ENCODE measurements around the gene TPPP. TPM values are rescaled to one million over a fixed set of nuclear protein-coding genes. Genes with fewer than 3 reads are reported as not detected.
"Not testable (repeated sequence)": the region's sequence is repeated elsewhere in the genome, so short reads cannot be mapped to it uniquely, and the experiment has no call there.

Gene TPPP
- total RNA-seq, 1 donor from 2014 or later: 0.09 TPM

DNA sequence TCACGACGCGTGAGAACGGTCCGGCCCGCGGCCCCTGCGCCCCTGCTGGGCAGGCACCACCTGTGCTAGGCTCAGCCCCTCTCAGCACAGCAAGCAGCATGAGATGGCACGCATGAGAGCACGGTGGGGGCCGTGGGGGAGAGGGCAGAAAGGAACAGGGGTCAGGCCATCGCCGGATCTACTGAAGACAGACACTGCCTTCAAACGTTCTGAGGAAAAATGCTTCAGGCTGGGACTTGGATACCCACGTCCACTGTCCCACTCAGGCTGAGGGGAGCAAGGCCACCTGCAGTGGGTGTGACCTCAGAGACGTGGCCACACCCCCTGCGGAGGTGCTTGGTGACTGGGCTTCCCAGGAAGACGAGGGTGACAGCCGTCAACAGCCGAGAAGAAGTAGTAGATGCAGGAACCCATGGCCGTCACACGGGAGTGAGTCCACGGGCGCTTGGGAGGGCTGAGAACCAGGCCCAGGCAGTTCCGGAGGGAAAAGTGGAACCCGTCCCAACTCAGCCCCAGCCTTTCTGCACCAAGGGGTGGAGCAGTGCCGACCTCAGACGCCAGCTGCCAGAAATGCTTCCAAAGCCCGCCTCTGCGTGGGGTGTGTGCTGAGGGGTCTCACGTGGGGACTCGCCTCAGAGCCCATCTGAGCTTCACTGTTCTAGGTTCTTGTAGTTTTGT, 12.9 kb downstream of the TPPP start:
- not testable (repeated sequence) for H3K27ac Mint-ChIP-seq; H3K4me1 Mint-ChIP-seq (ENCODE audit: low read depth); H3K4me3 Mint-ChIP-seq (ENCODE audit: low read depth); DNase-seq (ENCODE audit: low spot score); H3K27me3 Mint-ChIP-seq (ENCODE audit: low read depth); H3K9me3 Mint-ChIP-seq; H3K36me3 Mint-ChIP-seq (ENCODE audit: low read depth)
- intact Hi-C loops (cut with micrococcal nuclease): loop anchor here (5.0 kb wide), 1 partner anchor 97 kb away; no protein-coding TSS in a partner anchor

GRCh38 chr5:679166-679895, 13.8 kb downstream of the TPPP start:
- H3K4me1 Mint-ChIP-seq (ENCODE audit: low read depth); H3K36me3 Mint-ChIP-seq (ENCODE audit: low read depth); H3K27me3 Mint-ChIP-seq (ENCODE audit: low read depth); H3K4me3 Mint-ChIP-seq (ENCODE audit: low read depth); intact Hi-C loops (cut with micrococcal nuclease); DNase-seq (ENCODE audit: low spot score); H3K9me3 Mint-ChIP-seq; H3K27ac Mint-ChIP-seq: not testable (repeated sequence)

GRCh38 chr5:678521-678920, 14.6 kb downstream of the TPPP start:
- H3K9me3 Mint-ChIP-seq; H3K36me3 Mint-ChIP-seq (ENCODE audit: low read depth); H3K4me1 Mint-ChIP-seq (ENCODE audit: low read depth); H3K4me3 Mint-ChIP-seq (ENCODE audit: low read depth); DNase-seq (ENCODE audit: low spot score); H3K27me3 Mint-ChIP-seq (ENCODE audit: low read depth); intact Hi-C loops (cut with micrococcal nuclease); H3K27ac Mint-ChIP-seq: not testable (repeated sequence)

GRCh38 chr5:677131-678101, 15.7 kb downstream of the TPPP start:
- no peaks in the 10 kb centered on the region for H3K36me3 Mint-ChIP-seq (ENCODE audit: low read depth)
- H3K9me3 Mint-ChIP-seq: no peaks in the 10 kb centered on the region
- H3K4me3 Mint-ChIP-seq (ENCODE audit: low read depth): no peak overlapping the region
- no peak overlapping the region for H3K27ac Mint-ChIP-seq
- DNase-seq (ENCODE audit: low spot score): no peak
- H3K4me1 Mint-ChIP-seq (ENCODE audit: low read depth): peaks cover 4% of the 10 kb centered on the region
- no peaks in the 10 kb centered on the region for H3K27me3 Mint-ChIP-seq (ENCODE audit: low read depth)
- intact Hi-C loops (cut with micrococcal nuclease): no loop called here

DNA sequence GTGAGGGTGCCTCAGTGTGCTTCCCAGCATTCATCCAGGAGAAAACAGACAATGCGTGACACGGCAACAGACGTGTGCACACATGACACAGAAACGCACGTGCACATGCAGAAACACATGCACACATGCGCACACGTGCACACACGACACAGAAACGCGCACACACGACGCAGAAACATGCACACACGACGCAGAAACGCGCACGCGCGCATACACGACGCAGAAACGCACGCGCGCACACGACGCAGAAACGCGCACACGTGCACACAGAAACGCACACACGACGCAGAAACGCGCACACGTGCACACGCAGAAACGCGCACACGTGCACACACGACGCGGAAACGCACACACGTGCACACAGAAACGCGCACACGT, 16.5 kb downstream of the TPPP start:
- Mint-ChIP-seq H3K4me3 (ENCODE audit: low read depth) (no peak overlapping the region), H3K27ac (no peak overlapping the region), H3K36me3 (ENCODE audit: low read depth) (no peaks in the 10 kb centered on the region), H3K27me3 (ENCODE audit: low read depth) (no peaks in the 10 kb centered on the region), H3K4me1 (ENCODE audit: low read depth) (peaks cover 4% of the 10 kb centered on the region), H3K9me3 (no peaks in the 10 kb centered on the region)
- DNase-seq (ENCODE audit: low spot score): no peak
- intact Hi-C loops (cut with micrococcal nuclease): no loop called here

DNA sequence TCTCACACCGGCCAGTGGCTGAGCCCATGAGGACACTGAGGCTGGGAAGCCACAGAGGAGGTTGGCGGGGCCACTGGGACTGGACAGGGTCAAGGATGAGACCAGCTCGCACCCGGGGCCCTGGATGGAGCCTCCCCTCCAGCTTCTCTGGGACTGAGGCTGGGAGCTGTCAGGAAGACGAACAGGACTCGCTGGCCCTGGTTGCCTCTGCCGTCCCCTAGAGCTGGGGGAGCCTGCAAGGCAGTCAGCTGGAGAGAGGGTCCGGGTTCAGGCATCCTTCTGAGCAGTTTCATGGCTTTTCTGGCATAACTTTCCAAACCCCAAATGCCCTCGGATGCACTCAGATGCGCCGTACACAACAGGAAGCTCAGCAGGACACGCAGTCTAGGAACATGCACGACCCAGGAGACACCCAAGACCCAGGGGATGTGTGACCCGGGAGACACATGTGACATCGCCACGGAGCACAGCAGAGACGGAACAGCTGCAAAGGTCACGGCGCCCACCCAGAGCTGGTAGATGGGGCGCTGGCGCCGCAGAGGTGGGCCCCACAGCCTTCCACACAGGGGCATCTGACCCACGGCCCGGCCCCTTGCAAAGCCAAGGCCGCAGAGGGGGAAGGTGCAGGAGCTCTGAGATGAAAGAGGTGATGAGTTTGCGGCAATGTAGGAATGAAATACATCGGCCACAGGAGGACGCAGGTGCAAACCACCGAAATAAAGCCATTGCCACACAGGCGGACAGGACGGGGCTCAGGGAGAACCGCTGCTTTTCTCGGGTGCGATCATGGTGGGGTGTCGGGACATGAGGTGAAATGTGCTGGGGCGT, 17.1 kb downstream of the TPPP start:
- peaks cover 4% of the 10 kb centered on the region for H3K4me1 Mint-ChIP-seq (ENCODE audit: low read depth)
- DNase-seq (ENCODE audit: low spot score): no peak
- H3K4me3 Mint-ChIP-seq (ENCODE audit: low read depth): no peak overlapping the region
- H3K27ac Mint-ChIP-seq: no peak overlapping the region
- intact Hi-C loops (cut with micrococcal nuclease): no loop called here
- H3K36me3 Mint-ChIP-seq (ENCODE audit: low read depth): no peaks in the 10 kb centered on the region
- no peaks in the 10 kb centered on the region for H3K9me3 Mint-ChIP-seq
- H3K27me3 Mint-ChIP-seq (ENCODE audit: low read depth): no peaks in the 10 kb centered on the region

DNA sequence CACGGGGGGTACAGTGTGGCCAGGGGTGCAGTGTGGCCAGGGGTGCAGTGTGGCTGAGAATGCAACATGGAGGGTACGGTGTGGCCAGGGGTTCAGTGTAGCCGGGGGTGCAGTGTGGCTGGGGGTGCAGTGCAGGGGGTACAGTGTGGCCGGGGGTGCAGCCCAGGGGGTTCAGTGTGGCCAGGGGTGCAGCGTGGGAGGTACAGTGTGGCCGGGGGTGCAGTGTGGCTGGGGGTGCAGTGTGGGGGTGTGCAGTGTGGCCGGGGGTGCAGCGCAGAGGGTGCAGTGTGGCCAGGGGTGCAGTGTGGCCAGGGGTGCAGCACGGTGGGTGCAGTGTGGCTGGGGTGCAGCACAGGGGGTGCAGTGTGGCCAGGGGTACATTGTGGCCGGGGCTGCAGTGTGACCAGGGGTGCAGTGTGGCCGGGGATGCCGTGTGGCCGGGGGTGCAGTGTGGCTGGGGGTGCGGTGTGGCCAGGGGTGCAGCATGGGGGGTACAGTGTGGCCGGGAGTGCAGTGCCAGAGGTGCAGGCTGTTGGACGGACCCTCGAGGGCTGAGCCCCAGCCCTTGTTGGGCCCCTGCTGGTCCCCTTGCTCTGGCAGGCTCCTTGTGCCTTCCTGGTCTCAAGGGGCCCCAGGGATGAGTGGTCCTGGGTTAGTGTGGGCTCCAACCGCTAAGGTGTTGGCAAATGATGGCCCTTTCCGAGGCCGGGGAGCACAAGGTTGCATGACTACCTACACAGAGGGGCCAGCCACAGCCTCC, 17.9 kb downstream of the TPPP start:
- Mint-ChIP-seq H3K4me3 (ENCODE audit: low read depth) (no peak overlapping the region), H3K36me3 (ENCODE audit: low read depth) (no peaks in the 10 kb centered on the region), H3K27me3 (ENCODE audit: low read depth) (no peaks in the 10 kb centered on the region), H3K9me3 (no peaks in the 10 kb centered on the region), H3K4me1 (ENCODE audit: low read depth) (peaks cover 4% of the 10 kb centered on the region), H3K27ac (no peak overlapping the region)
- intact Hi-C loops (cut with micrococcal nuclease): no loop called here
- no peak for DNase-seq (ENCODE audit: low spot score)

DNA sequence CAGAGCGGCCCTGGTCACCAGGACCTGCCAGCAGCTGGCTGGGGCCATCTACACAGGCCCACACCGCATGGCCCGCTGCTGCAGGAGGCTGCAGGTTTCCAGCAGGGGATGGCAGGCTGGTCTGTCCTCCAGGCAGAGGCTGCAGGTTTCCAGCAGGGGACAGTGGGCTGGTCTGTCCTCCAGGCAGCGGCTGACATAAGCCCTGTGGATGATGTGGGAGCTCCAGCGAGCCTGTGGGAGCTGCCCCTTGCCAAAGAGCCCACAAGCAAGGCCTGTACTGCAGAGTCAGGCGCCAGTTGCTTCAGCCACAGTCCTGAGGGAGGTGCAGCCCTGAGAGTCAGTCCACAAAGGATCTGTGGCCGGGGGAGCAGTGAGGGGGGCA, 18.5 kb downstream of the TPPP start:
- H3K4me1 Mint-ChIP-seq (ENCODE audit: low read depth): peaks cover 4% of the 10 kb centered on the region
- H3K27me3 Mint-ChIP-seq (ENCODE audit: low read depth): no peaks in the 10 kb centered on the region
- H3K9me3 Mint-ChIP-seq: no peaks in the 10 kb centered on the region
- no peaks in the 10 kb centered on the region for H3K36me3 Mint-ChIP-seq (ENCODE audit: low read depth)
- H3K27ac Mint-ChIP-seq: no peak overlapping the region
- intact Hi-C loops (cut with micrococcal nuclease): loop anchor here (5.0 kb wide), 1 partner anchor 228 kb away; no protein-coding TSS in a partner anchor
- H3K4me3 Mint-ChIP-seq (ENCODE audit: low read depth): no peak overlapping the region
- no peak for DNase-seq (ENCODE audit: low spot score)

- Mint-ChIP-seq H3K9me3 (no peaks in the 10 kb centered on the region), H3K27me3 (ENCODE audit: low read depth) (no peaks in the 10 kb centered on the region), H3K27ac (no peak overlapping the region), H3K4me3 (ENCODE audit: low read depth) (no peak overlapping the region), H3K36me3 (ENCODE audit: low read depth) (no peaks in the 10 kb centered on the region), H3K4me1 (ENCODE audit: low read depth) (peaks cover 4% of the 10 kb centered on the region)
- no peak for DNase-seq (ENCODE audit: low spot score)
- intact Hi-C loops (cut with micrococcal nuclease): loop anchor here (5.0 kb wide), 1 partner anchor 228 kb away; no protein-coding TSS in a partner anchor
These were observed 19.1 kb downstream of the TPPP start for GRCh38 chr5:673831-674629.

- H3K4me1 Mint-ChIP-seq (ENCODE audit: low read depth): peaks cover 4% of the 10 kb centered on the region
- no peak overlapping the region for H3K4me3 Mint-ChIP-seq (ENCODE audit: low read depth)
- no peak for DNase-seq (ENCODE audit: low spot score)
- H3K9me3 Mint-ChIP-seq: no peaks in the 10 kb centered on the region
- no peak overlapping the region for H3K27ac Mint-ChIP-seq
- no peaks in the 10 kb centered on the region for H3K27me3 Mint-ChIP-seq (ENCODE audit: low read depth)
- intact Hi-C loops (cut with micrococcal nuclease): loop anchor here (5.0 kb wide), 1 partner anchor 229 kb away; no protein-coding TSS in a partner anchor
- no peaks in the 10 kb centered on the region for H3K36me3 Mint-ChIP-seq (ENCODE audit: low read depth)
These were observed 19.9 kb downstream of the TPPP start for GRCh38 chr5:673161-673830.

Data from activated T-helper 2 cell treated with anti-CD3 and anti-CD28 coated beads, Interferon-gamma antibody, Interleukin-2, Interleukin-4, amounts not matched to agents 10 μg/mL and 5 μg/mL and 100 μg/mL, durations not matched to agents 14 hours and 24 hours and 36 hours (primary cell).